Measurements from ENCODE around the gene AATF. TPM values are rescaled to one million over a fixed set of nuclear protein-coding genes. Genes with fewer than 3 reads are reported as not detected.

Gene AATF
- total RNA-seq, 1 donor from 2014 or later: 42.8 TPM

GRCh38 chr17:36980280-36980761, 31.6 kb downstream of the AATF start:
- H3K4me3 ChIP-seq: no peak overlapping the region
- DNase-seq: no peak
- intact Hi-C loops (cut with DNase I): no loop called here
- no peaks in the 10 kb centered on the region for H3K36me3 ChIP-seq
- ATAC-seq: no peak
- H3K27ac ChIP-seq: no peak overlapping the region
- TF ChIP-seq, protein P1, sequence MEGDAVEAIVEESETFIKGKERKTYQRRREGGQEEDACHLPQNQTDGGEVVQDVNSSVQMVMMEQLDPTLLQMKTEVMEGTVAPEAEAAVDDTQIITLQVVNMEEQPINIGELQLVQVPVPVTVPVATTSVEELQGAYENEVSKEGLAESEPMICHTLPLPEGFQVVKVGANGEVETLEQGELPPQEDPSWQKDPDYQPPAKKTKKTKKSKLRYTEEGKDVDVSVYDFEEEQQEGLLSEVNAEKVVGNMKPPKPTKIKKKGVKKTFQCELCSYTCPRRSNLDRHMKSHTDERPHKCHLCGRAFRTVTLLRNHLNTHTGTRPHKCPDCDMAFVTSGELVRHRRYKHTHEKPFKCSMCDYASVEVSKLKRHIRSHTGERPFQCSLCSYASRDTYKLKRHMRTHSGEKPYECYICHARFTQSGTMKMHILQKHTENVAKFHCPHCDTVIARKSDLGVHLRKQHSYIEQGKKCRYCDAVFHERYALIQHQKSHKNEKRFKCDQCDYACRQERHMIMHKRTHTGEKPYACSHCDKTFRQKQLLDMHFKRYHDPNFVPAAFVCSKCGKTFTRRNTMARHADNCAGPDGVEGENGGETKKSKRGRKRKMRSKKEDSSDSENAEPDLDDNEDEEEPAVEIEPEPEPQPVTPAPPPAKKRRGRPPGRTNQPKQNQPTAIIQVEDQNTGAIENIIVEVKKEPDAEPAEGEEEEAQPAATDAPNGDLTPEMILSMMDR (IDR thresholded peaks at IDR 0.05): no peak
- no peaks in the 10 kb centered on the region for H3K27me3 ChIP-seq
- no peaks in the 10 kb centered on the region for H3K9me3 ChIP-seq
- no peaks in the 10 kb centered on the region for H3K4me1 ChIP-seq

- DNase-seq: no peak
- no peak overlapping the region for H3K4me3 ChIP-seq
- no peaks in the 10 kb centered on the region for H3K27me3 ChIP-seq
- peaks cover 28% of the 10 kb centered on the region for H3K36me3 ChIP-seq
- no peaks in the 10 kb centered on the region for H3K9me3 ChIP-seq
- H3K4me1 ChIP-seq: no peaks in the 10 kb centered on the region
- TF ChIP-seq, protein P1 (IDR thresholded peaks at IDR 0.05): no peak
- no peak overlapping the region for H3K27ac ChIP-seq
- ATAC-seq: no peak
- intact Hi-C loops (cut with DNase I): no loop called here
Observed at GRCh38 chr17:36983618-36984017, 34.9 kb downstream of the AATF start.

DNA sequence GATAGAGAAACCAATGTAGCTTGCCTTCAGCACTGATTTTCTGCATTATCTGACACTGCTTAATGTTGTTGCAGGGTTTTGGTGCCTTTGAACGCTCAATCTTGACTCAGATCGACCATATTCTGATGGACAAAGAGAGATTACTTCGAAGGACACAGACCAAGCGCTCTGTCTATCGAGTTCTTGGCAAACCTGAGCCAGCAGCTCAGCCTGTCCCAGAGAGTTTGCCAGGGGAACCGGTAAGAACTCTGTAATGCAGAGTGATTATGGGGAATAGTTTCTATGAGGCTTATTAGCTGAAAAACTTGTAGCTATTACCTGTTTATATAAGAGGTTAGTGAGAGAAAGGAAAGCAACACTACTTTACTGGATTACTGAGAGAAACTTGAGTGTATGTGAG, 40.4 kb downstream of the AATF start:
- no peak overlapping the region for H3K4me3 ChIP-seq
- TF ChIP-seq, protein P1 (IDR thresholded peaks at IDR 0.05): no peak
- no peaks in the 10 kb centered on the region for H3K27me3 ChIP-seq
- ATAC-seq (no peak), DNase-seq (no peak)
- H3K4me1 ChIP-seq: no peaks in the 10 kb centered on the region
- H3K27ac ChIP-seq: no peak overlapping the region
- peaks cover 63% of the 10 kb centered on the region for H3K36me3 ChIP-seq
- H3K9me3 ChIP-seq: no peaks in the 10 kb centered on the region
- intact Hi-C loops (cut with DNase I): no loop called here

- TF ChIP-seq, protein P1 (IDR thresholded peaks at IDR 0.05): no peak
- intact Hi-C loops (cut with DNase I): no loop called here
- no peak overlapping the region for H3K4me3 ChIP-seq
- H3K27me3 ChIP-seq: no peaks in the 10 kb centered on the region
- peaks cover 77% of the 10 kb centered on the region for H3K36me3 ChIP-seq
- no peaks in the 10 kb centered on the region for H3K9me3 ChIP-seq
- DNase-seq: no peak
- H3K4me1 ChIP-seq: no peaks in the 10 kb centered on the region
- ATAC-seq: no peak
- no peak overlapping the region for H3K27ac ChIP-seq
Observed at GRCh38 chr17:36992701-36993100, 43.9 kb downstream of the AATF start.

DNA sequence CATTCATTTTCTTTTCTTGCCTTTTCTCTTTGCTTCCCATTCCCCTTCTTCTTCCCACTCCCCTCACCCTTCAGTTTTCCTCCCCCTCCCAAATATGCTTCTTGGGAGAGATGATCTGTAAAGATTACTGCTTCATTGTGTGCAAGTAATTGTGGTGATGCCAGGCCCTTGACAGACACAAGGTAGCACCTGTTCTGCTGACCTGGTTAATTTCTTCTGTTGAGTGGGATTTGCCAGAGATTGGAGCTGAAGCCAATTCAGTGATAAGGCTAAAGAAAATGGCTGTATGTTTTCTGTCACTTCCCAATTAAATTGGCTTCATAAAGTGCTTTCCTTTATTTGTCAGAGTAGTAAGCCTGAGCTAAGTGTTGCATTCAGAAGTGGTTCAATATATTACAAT, 44.5 kb downstream of the AATF start:
- intact Hi-C loops (cut with DNase I): no loop called here
- no peak overlapping the region for H3K4me3 ChIP-seq
- DNase-seq (no peak), ATAC-seq (no peak)
- H3K4me1 ChIP-seq: no peaks in the 10 kb centered on the region
- TF ChIP-seq, protein P1 (IDR thresholded peaks at IDR 0.05): no peak
- no peak overlapping the region for H3K27ac ChIP-seq
- H3K36me3 ChIP-seq: peaks cover 75% of the 10 kb centered on the region
- H3K9me3 ChIP-seq: no peaks in the 10 kb centered on the region
- H3K27me3 ChIP-seq: no peaks in the 10 kb centered on the region

DNA sequence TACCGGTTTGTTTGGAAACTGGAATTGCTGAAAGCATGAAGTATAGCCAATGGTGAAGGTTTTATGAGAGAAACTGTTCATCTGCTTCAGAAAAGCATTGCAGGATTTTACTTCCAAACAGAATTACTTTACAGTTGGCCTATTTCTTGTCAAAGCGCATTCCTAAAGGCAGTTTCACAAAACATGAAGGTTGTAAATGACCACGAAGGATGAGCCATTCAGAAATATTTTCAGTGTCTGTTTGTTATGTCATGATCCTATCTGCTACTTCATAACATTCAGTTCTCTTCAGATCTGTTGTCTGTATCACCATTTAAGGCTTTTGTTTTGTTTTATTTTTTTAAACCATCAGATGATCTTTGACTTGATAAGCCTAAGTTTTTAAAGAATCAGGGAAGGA, 45.7 kb downstream of the AATF start:
- no peaks in the 10 kb centered on the region for H3K4me1 ChIP-seq
- no peak overlapping the region for H3K27ac ChIP-seq
- ATAC-seq: no peak
- no peaks in the 10 kb centered on the region for H3K9me3 ChIP-seq
- DNase-seq: no peak
- TF ChIP-seq, protein P1 (IDR thresholded peaks at IDR 0.05): no peak
- no peaks in the 10 kb centered on the region for H3K27me3 ChIP-seq
- H3K36me3 ChIP-seq: peaks cover 63% of the 10 kb centered on the region
- no peak overlapping the region for H3K4me3 ChIP-seq
- intact Hi-C loops (cut with DNase I): no loop called here
